ENCODE results near the gene UBE2E1. TPM values are rescaled to one million over a fixed set of nuclear protein-coding genes. Genes with fewer than 3 reads are reported as not detected.
"Not testable (repeated sequence)": the region's sequence is repeated elsewhere in the genome, so short reads cannot be mapped to it uniquely, and the experiment has no call there.

UBE2E1 gene
- total RNA-seq, 1 donor from 2014 or later, result 152 TPM

- peak; percentile 54 for DNase-seq
These were observed 53.4 kb downstream of the UBE2E1 start for GRCh38 chr3:23859012-23859743.

- DNase-seq, result no peak
These were observed 54.2 kb downstream of the UBE2E1 start for GRCh38 chr3:23859839-23860382.

- DNase-seq, result no peak
These were observed 55.9 kb downstream of the UBE2E1 start for GRCh38 chr3:23861689-23862088.

DNA sequence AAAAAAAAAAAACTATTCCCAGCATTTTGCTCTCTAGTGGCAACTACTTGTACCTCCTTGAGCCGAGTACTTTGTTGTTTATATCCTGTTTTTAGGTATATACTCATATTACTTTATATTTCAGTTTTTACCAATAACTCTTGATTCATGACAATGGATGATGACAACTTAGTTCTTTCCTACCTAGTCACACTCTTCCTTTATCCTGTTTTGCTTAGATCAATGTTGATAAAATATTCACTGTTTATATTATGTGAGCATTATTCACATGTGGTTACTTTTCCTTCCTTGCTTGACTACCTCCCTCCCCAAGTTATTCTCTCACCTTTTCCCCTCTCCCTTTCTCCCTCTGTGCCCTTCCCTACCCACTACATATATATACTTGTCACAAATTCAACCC is 57.3 kb downstream of the UBE2E1 start:
- peak; percentile 58 for DNase-seq

DNA sequence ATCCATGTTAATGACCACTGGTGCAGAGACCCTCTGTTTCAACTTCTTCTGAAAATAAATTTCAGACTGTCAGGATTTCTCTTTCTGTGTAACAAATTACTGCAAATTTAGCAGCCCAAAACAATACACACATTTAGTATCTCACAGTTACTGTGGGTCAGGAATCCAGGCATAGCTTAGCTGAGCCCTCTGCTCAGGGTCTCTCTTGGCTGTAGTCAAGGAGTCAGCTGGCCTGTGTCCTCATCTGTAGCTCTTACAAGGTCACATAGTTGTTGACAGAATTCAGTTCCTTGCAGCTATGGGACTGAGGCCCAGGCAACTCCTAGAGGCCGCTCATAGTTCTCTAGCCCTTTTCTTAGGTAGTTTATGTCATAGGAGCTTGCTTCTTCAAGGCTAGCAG is 59.2 kb downstream of the UBE2E1 start:
- no peak for DNase-seq

DNA sequence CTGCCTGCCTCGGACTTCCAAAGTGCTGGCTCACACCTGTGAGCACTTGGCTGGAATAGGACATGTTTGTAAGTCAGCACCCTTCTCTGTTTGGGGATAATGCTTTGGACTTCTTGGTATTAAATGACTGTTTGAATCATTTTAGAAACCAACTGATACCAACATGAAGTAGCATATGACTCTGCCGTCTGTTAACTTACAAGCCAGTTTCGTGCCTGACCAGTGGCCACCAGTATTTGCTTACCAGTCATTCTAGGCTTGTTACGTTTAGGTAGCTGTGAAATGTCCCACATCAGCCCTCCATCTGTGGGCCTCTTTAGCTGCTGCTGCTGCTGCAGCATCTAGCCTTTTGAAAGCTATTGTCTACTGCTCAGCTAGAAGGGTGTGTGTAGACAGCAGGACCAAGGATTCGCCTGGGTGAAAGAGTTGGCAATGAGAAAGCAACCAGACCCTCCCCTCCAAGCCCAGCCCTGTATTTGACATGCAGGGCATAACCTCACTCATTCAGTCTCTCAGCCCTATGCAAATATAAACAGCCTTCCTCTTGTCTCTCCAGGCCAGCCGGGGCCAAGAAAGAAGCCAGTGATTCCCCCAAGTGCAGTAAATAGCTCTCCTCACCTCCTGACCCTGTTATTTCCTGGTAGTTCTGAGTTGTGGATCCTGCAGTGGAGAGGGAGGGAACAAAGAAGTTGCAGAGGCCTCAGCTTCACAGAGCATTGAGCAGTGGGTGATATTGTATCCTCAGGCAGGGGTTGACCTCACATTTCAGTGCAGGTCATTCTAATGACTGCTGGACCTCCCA is 60.0 kb downstream of the UBE2E1 start:
- peak; percentile 71 for DNase-seq

DNA sequence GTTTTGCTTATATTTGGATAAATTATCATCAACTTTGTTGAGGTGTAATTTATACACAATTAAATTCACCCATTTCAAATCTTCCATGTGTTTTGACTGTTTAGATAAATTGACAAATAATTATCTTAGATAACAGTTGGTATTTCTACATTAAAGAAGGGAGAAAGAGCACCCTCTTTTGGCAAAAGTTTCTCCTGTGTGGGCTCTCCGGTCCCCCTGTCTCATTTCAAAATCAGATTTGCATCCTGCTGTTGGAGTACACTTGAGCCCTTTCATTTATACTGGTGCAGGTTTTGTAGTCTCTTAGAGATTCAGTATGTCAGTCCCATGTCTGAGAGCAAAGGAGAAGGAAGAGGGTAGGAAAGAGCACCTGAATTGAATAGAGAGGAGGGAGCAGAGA is 61.6 kb downstream of the UBE2E1 start:
- no peak for DNase-seq

- no peak for DNase-seq
These were observed 62.1 kb downstream of the UBE2E1 start for GRCh38 chr3:23867838-23868237.

GRCh38 chr3:23869977-23870662 is 64.4 kb downstream of the UBE2E1 start:
- DNase-seq, result no peak

DNA sequence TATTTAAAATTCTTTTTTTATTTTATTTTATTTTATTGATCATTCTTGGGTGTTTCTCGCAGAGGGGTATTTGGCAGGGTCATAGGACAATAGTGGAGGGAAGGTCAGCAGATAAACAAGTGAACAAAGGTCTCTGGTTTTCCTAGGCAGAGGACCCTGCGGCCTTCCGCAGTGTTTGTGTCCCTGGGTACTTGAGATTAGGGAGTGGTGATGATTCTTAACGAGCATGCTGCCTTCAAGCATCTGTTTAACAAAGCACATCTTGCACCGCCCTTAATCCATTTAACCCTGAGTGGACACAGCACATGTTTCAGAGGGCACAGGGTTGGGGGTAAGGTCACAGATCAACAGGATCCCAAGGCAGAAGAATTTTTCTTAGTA is 64.9 kb downstream of the UBE2E1 start:
- not testable (repeated sequence) for DNase-seq

- DNase-seq, result not testable (repeated sequence)
These were observed 65.6 kb downstream of the UBE2E1 start for GRCh38 chr3:23871361-23871760.

DNA sequence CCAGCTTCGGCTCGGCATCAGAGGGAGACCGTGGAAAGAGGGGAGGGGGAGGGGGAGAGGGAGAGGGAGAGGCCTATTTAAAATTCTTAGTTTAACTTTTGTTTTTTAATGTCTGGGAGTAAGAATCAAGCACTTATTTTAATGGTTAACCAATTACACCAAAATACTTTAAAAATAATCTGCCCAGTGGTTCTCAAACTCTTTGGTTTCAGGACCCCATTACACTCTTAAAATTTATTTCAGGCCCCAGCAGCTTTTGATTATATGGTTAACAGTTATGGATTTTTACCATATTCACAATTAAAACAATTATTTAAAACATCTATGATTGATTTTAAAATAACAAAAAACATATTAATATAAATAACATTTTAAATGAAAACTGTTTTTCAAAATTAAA is 66.6 kb downstream of the UBE2E1 start:
- DNase-seq, result no peak

- DNase-seq, result peak; percentile 43
These were observed 68.2 kb downstream of the UBE2E1 start for GRCh38 chr3:23873941-23874340.

DNA sequence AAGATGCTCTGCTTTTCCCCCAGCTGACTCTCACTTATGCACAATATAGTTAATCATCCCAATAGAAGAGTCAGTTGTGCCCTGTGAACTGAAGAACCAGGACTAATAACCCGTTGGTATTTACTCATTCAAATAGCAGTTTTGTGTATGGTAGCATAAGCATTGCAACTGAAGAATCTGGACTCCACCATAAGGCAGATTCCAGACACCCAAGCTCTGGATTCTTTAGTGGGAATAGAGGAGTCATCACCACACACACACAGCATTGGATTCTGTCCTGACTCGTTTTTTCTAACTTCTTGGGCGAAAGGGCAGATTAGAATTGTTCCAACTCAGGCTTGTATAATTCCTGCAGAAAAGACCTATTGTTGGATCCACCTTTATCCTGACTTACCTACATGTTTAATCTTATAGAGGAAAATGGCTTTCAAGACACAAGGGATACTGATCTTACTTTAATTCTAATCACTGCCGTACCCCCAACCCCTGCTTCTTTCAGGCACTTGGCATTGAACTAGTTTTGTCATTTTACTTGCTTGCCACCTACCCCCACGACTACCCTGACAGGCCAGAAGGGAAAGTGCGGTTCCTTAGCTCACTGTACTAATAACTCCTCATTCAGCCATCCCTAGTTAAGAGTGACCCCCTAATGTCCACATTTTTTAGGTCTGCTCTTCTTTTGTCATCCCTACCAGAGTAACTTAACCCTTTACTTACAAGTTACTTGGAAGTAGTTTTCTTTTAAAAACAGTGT is 68.8 kb downstream of the UBE2E1 start:
- DNase-seq, result no peak

- DNase-seq, result peak; percentile 52
These were observed 69.5 kb downstream of the UBE2E1 start for GRCh38 chr3:23875113-23875725.

DNA sequence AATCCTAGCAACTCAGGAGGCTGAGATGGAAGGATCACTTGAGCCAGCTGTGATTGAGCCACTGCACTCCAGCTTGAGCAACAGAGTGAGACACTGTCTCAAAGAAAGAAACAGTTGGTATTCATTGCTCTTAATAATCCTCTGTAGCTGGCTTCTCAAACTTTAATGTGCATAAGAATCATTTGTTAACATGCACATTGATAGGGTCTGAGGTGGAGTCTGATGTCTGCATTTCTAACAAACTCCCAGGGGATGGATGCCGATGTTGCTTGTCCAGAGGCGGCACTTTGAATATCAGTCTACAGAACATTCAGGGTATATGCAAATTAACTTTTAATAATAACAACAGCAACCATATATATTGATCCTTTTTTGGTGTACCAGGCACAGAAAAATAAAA is 71.2 kb downstream of the UBE2E1 start:
- no peak for DNase-seq

- peak; percentile 56 for DNase-seq
These were observed 71.7 kb downstream of the UBE2E1 start for GRCh38 chr3:23877329-23877980.

DNA sequence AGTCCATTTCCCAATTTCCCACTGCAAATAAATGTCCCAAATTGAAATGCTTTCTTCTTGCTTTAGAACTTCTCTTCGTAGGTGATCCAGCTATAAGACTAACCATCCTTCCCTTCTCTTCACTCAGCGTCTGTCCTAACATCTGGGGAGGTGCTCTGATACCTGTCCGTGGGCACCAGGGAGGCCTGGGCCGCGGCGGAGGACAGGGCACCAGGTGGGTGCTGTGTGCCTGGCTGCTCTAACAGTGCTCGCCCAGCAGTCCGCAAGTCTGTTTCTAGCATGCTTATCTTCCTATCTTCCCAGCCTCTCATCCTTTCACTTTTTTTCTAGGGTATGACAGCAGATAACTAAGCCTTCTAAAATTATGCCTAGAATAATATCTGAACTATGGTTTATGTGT is 73.7 kb downstream of the UBE2E1 start:
- DNase-seq, result no peak

DNA sequence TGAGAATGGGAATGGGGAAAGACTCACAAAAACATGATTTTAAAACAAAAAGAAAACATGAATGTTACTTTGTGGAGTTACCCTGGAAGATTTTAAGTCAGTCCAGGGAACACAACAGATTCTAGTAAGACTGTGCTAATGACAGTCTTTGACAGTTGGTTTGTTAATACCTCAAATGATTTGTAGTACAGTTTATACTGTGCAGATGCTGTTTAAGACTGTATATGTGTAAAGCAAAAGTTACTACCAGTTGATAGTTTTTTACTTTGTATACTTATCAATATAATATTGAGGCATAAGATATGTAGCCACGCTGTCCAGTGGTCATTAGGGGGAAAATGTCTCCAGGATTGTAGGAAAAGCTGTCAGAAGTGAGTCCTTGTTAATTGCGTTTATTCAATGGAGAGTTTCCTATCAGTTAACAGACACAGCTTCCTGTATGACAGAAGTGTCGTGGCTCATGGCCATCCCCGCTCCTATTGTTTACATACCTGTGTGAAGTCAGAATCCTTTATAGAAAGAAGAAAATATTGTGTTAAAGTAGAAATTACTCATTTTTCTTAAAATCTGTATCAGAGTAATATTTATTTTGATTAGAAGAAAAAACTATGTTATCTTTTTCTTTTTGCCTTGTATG is 75.1 kb downstream of the UBE2E1 start:
- DNase-seq, result peak; percentile 74

GRCh38 chr3:23881993-23882392 is 76.2 kb downstream of the UBE2E1 start:
- not testable (repeated sequence) for DNase-seq

DNA sequence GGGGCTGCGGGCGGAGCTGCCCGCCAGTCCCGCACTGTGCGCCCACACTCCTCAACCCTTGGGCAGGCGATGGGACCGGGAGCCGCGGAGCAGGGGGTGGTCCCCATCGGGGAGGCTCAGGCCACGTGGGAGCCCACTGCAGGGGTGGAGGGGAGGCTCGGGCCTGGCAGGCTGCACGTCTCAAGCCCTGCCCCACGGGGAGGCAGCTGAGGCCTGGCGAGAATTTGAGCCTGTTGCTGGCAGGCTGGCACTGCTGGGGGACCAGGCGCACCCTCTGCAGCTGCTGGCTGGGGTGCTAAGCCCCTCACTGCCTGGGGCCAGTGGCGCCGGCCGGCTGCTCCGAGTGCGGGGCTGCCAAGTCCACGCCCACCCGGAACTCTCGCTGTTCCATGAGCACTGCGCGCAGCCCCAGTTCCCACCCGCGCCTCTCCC is 76.7 kb downstream of the UBE2E1 start:
- DNase-seq, result no peak

Measured in dermis blood vessel endothelial cell (primary cell).